OCI-LY7 (cell line): ENCODE results near the gene KANK2. TPM values are rescaled to one million over a fixed set of nuclear protein-coding genes. Genes with fewer than 3 reads are reported as not detected.

Experiments used
- BruUV-seq: library from RNA; stranded (reverse); fragments of 400-500 nt; replicated peaks from 2 replicates; lab custom pipeline; 2021; lab: Mats Ljungman, UMichigan
- CTCF ChIA-PET: fragments of 300-600 bp; sonication (Branson Sonifier 250); formaldehyde crosslinking; loops from one replicate; lab custom pipeline; 2022; ENCODE audit warnings: antibody characterized with exemption; ENCODE audit not compliant: unreplicated experiment; lab: Charles Lee
- POLR2A ChIA-PET: fragments of 300-600 bp; sonication (Branson Sonifier 250); formaldehyde crosslinking; loops from one replicate; lab custom pipeline; 2022; ENCODE audit warnings: antibody characterized with exemption; lab: Charles Lee
- DNase-seq: peaks from one replicate; pipeline ENCODE4 v3.0.0-alpha.2; 2015; ENCODE audit warnings: low spot score
- H2AFZ ChIP-seq: fragments of 200-600 bp; sonication (generic), shearing (Covaris generic); 2 replicates; pipeline ENCODE4 v1.6.1; 2014; ENCODE audit warnings: mild to moderate bottlenecking, antibody characterized with exemption, low read length, moderate library complexity
- H3K27ac ChIP-seq: fragments of 200-600 bp; sonication (generic); 2 replicates; pipeline ENCODE4 v1.5.1; 2014; ENCODE audit warnings: mixed run types, low read depth, mild to moderate bottlenecking, moderate library complexity, low read length, inconsistent platforms; ENCODE audit not compliant: poor library complexity, severe bottlenecking
- H3K36me3 ChIP-seq: fragments of 200-600 bp; sonication (generic); 2 replicates; pipeline ENCODE4 v1.6.1; 2014; ENCODE audit warnings: mild to moderate bottlenecking, antibody characterized with exemption, low read length, moderate library complexity, mixed read lengths; ENCODE audit not compliant: insufficient read depth
- H3K4me1 ChIP-seq: fragments of 200-600 bp; sonication (generic); 2 replicates; pipeline ENCODE4 v1.5.1; 2014; ENCODE audit warnings: mild to moderate bottlenecking, low read length; ENCODE audit not compliant: insufficient read depth, poor library complexity, severe bottlenecking
- H3K4me2 ChIP-seq: fragments of 200-600 bp; sonication (generic); 2 replicates; pipeline ENCODE4 v1.6.1; 2014; ENCODE audit warnings: mild to moderate bottlenecking, low read length
- H3K4me3 ChIP-seq: fragments of 200-600 bp; sonication (generic); 2 replicates; pipeline ENCODE4 v1.5.1; 2014; ENCODE audit warnings: mild to moderate bottlenecking, low read depth, low read length; ENCODE audit not compliant: poor library complexity, severe bottlenecking
- H3K79me2 ChIP-seq: fragments of 200-600 bp; sonication (generic); 2 replicates; pipeline ENCODE4 v1.6.1; 2016; ENCODE audit warnings: low read depth, mild to moderate bottlenecking, low read length, moderate library complexity, mixed read lengths; ENCODE audit not compliant: insufficient read depth
- H3K9me2 ChIP-seq: fragments of 200-600 bp; sonication (generic); 2 replicates; pipeline ENCODE4 v1.6.1; 2016; ENCODE audit warnings: mild to moderate bottlenecking, low read length, mixed read lengths; ENCODE audit not compliant: insufficient read depth
- H3K9me3 ChIP-seq: fragments of 200-600 bp; sonication (generic); 2 replicates; pipeline ENCODE4 v1.6.1; 2014; ENCODE audit warnings: mild to moderate bottlenecking, mixed run types, low read length, mixed read lengths
- H4K20me1 ChIP-seq: fragments of 200-600 bp; sonication (generic); 2 replicates; pipeline ENCODE4 v1.6.1; 2014; ENCODE audit warnings: mild to moderate bottlenecking, antibody characterized with exemption, low read length, moderate library complexity, mixed read lengths; ENCODE audit not compliant: insufficient read depth
- CTCF ChIP-seq: fragments of 200-600 bp; sonication (generic); conservative IDR thresholded peaks from 2 replicates; pipeline ENCODE4 v1.5.1; 2014; ENCODE audit warnings: mild to moderate bottlenecking, antibody characterized with exemption, low read length, moderate library complexity, mixed read lengths
- EZH2phosphoT487 ChIP-seq: fragments of 200-600 bp; sonication (generic); IDR thresholded peaks from 2 replicates; pipeline ENCODE4 v1.6.1; 2018; ENCODE audit warnings: low read depth, borderline replicate concordance, mild to moderate bottlenecking, mixed run types, antibody characterized with exemption, low read length, moderate library complexity, mixed read lengths
- intact Hi-C: fragments of 100-400 bp; cut with micrococcal nuclease; formaldehyde crosslinking; loops from one replicate; pipeline ENCODE4 v1.10.0; 2022; ENCODE audit not compliant: unreplicated experiment
- total RNA-seq, 2 experiments: library from RNA; depleted of rRNA in 1 of 2; stranded (reverse); fragments of >200 nt in 1 of 2; shearing (Covaris generic) in 1 of 2; gene quantifications; 2 replicates each; pipeline ENCODE4 v1.2.3, GENCODE V29; 2014 to 2022

Gene KANK2
- total RNA-seq, 2 experiments from 2014 or later = 174 to 186 TPM

GRCh38 chr19:11230621-11231386 is 33.5 kb upstream of the KANK2 start:
- Histone ChIP-seq H3K4me2 (no peak overlapping the region), H2AFZ (no peak overlapping the region), H3K36me3 (peaks cover 12% of the 10 kb centered on the region), H3K4me1 (peaks cover 10% of the 10 kb centered on the region), H3K27ac (no peak overlapping the region), H3K79me2 (no peaks in the 10 kb centered on the region), H3K9me2 (no peaks in the 10 kb centered on the region), H3K9me3 (no peaks in the 10 kb centered on the region), H3K4me3 (no peak overlapping the region), H4K20me1 (no peaks in the 10 kb centered on the region)
- ChIA-PET POLR2A (interaction anchor here (0.6 kb wide), 2 partner anchors 105 to 291 kb away, joined by 3 read pairs; no protein-coding TSS in a partner anchor), CTCF (no interaction called here)
- BruUV-seq = no TSS peak
- TF ChIP-seq EZH2phosphoT487 = no peak
- TF ChIP-seq CTCF = no peak
- intact Hi-C loops = no loop called here
- no peak for DNase-seq

GRCh38 chr19:11227195-11227886 is 30.0 kb upstream of the KANK2 start:
- Histone ChIP-seq H3K4me3 (no peak overlapping the region), H3K4me2 (no peak overlapping the region)
- CTCF ChIA-PET = no interaction called here

More at GRCh38 chr19:11227195-11227886, 30.0 kb upstream of the KANK2 start:
- Histone ChIP-seq H4K20me1 (no peaks in the 10 kb centered on the region), H3K79me2 (no peaks in the 10 kb centered on the region), H3K27ac (no peak overlapping the region), H3K4me1 (peaks cover 10% of the 10 kb centered on the region), H3K9me2 (no peaks in the 10 kb centered on the region), H3K36me3 (peaks cover 8% of the 10 kb centered on the region), H3K9me3 (no peaks in the 10 kb centered on the region), H2AFZ (no peak overlapping the region)
- BruUV-seq = no TSS peak
- intact Hi-C loops = no loop called here
- DNase-seq = peak; percentile 67
- TF ChIP-seq CTCF (peak; percentile 81), EZH2phosphoT487 (no peak)
- POLR2A ChIA-PET = no interaction called here
